Common myeloid progenitor, CD34-positive (primary cell): Measurements from ENCODE around the gene TEKT4.

ENCODE experiments used
- CTCF ChIA-PET: fragments of 350-600 bp; sonication (Branson Sonifier 250); formaldehyde crosslinking; loops from one replicate; lab custom pipeline; 2021; ENCODE audit warnings: antibody characterized with exemption; lab: Charles Lee
- POLR2A ChIA-PET: fragments of 350-600 bp; sonication (Branson Sonifier 250); formaldehyde crosslinking; loops from one replicate; lab custom pipeline; 2021; ENCODE audit warnings: antibody characterized with exemption; lab: Charles Lee
- DNase-seq, 3 donors: peaks; one replicate each; pipeline versions ENCODE4 v3.0.0 to v3.0.0-alpha.2; 2013
- H3K27ac ChIP-seq, 2 experiments: 1 replicate in 1 of 2; 2 replicates in 1 of 2; pipeline ENCODE4 v1.7.0; 2013; ENCODE audit warnings: inconsistent platforms in 2 of 2, low read length in 2 of 2, mild to moderate bottlenecking in 2 of 2, low read depth in 1 of 2, moderate library complexity in 1 of 2; ENCODE audit not compliant: severe bottlenecking in 2 of 2, insufficient read depth in 1 of 2, poor library complexity in 1 of 2
- H3K27me3 ChIP-seq, 5 experiments: replicated peaks in 2 of 5; 1 replicate in 3 of 5; 2 replicates in 2 of 5; pipeline versions ENCODE4 v1.6.1 to v1.7.0; 2013; ENCODE audit warnings: low read length in 4 of 5, mild to moderate bottlenecking in 2 of 5, moderate library complexity in 2 of 5, inconsistent platforms in 1 of 5; ENCODE audit not compliant: insufficient read depth in 5 of 5, control insufficient read depth in 4 of 5
- H3K36me3 ChIP-seq, 4 experiments: 1 replicate in 2 of 4; 2 replicates in 2 of 4; pipeline versions ENCODE4 v1.6.1 to v1.7.0; 2013; ENCODE audit warnings: low read length in 3 of 4, control low read depth in 1 of 4, mild to moderate bottlenecking in 1 of 4; ENCODE audit not compliant: control insufficient read depth in 4 of 4, insufficient read depth in 4 of 4
- H3K4me1 ChIP-seq, 4 experiments: 1 replicate in 3 of 4; 2 replicates in 1 of 4; pipeline versions ENCODE4 v1.6.1 to v1.7.1; 2013; ENCODE audit warnings: low read length in 3 of 4, mild to moderate bottlenecking in 3 of 4, control low read depth in 1 of 4, inconsistent platforms in 1 of 4, moderate library complexity in 1 of 4; ENCODE audit not compliant: control insufficient read depth in 4 of 4, insufficient read depth in 4 of 4; ENCODE audit errors: control extremely low read depth in 1 of 4
- H3K4me3 ChIP-seq, 7 experiments: 1 replicate in 4 of 7; 2 replicates in 3 of 7; pipeline versions ENCODE4 v1.5.1 to v1.7.0; 2013; ENCODE audit warnings: mild to moderate bottlenecking in 7 of 7, low read length in 6 of 7, moderate library complexity in 6 of 7, inconsistent platforms in 2 of 7, low read depth in 2 of 7, control low read depth in 1 of 7; ENCODE audit not compliant: insufficient read depth in 4 of 7, control insufficient read depth in 1 of 7; ENCODE audit errors: extremely low read depth in 1 of 7
- H3K9me3 ChIP-seq, 5 experiments: 1 replicate in 4 of 5; 2 replicates in 1 of 5; pipeline versions ENCODE4 v1.6.1 to v1.7.1; 2013; ENCODE audit warnings: low read length in 4 of 5, mild to moderate bottlenecking in 2 of 5, inconsistent platforms in 1 of 5, low read depth in 1 of 5, moderate library complexity in 1 of 5; ENCODE audit not compliant: control insufficient read depth in 4 of 5, insufficient read depth in 2 of 5; ENCODE audit errors: control extremely low read depth in 1 of 5
- WGBS: methylation state at CpG from one replicate; pipeline ENCODE4 v1.1.5; 2013; ENCODE audit not compliant: insufficient coverage; 5-methylcytosine and 5-hydroxymethylcytosine counted together

TEKT4 gene

DNA sequence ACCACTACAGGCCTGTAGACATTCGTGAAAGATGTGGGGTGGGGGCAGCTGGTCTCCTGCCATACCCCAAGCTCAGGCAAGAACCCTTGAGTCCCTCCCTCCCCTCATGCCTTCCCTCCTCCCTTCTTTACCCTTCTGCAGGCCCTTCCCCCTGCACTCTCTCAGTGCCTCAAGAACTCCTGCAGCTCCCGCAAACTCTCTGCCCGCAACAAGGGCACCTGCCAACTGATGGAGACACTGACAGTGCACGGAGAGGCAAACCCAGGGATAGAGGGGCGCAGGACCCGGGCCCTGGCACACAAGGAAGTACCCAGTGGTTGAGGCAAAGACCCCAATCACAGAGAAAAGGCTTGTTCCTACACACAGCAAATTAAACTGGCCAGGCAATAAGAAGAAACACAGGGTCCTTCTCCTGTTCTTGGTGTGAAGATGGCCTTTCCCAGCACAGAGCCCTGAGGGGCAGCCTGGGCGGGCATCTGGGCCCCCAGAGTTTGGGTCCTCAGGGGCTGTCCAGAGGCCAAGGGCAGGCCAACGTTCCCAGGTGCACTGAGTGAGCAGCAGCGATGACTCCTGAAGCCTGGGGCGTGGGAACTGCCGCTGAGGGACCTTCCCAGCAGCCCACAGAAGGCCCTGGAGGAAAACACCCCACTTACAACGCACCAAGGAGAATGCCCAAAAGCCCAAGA lies 1.6 kb downstream of the TEKT4 start:
- H3K4me1 ChIP-seq = peaks cover 0 to 4% (median 0%) of the 10 kb centered on the region in 4 experiments
- peaks cover under 1 to 54% (median 5%) of the 10 kb centered on the region in 5 experiments for H3K27me3 ChIP-seq
- H3K36me3 ChIP-seq = no peaks in the 10 kb centered on the region
- ChIA-PET CTCF (interaction anchor here (0.9 to 1.4 kb wide), 5 partner anchors 85 to 243 kb away, joined by 3 to 4 read pairs (median 3); no protein-coding TSS in a partner anchor), POLR2A (interaction anchor here (0.6 kb wide), 1 partner anchor 9 kb away, joined by 3 read pairs; no protein-coding TSS in a partner anchor)
- no peak for DNase-seq
- H3K4me3 ChIP-seq = no peak overlapping the region
- H3K27ac ChIP-seq = no peak overlapping the region
- 90% methylated on average over 7 of the region's 12 CpGs for WGBS
- H3K9me3 ChIP-seq = no peaks in the 10 kb centered on the region

DNA sequence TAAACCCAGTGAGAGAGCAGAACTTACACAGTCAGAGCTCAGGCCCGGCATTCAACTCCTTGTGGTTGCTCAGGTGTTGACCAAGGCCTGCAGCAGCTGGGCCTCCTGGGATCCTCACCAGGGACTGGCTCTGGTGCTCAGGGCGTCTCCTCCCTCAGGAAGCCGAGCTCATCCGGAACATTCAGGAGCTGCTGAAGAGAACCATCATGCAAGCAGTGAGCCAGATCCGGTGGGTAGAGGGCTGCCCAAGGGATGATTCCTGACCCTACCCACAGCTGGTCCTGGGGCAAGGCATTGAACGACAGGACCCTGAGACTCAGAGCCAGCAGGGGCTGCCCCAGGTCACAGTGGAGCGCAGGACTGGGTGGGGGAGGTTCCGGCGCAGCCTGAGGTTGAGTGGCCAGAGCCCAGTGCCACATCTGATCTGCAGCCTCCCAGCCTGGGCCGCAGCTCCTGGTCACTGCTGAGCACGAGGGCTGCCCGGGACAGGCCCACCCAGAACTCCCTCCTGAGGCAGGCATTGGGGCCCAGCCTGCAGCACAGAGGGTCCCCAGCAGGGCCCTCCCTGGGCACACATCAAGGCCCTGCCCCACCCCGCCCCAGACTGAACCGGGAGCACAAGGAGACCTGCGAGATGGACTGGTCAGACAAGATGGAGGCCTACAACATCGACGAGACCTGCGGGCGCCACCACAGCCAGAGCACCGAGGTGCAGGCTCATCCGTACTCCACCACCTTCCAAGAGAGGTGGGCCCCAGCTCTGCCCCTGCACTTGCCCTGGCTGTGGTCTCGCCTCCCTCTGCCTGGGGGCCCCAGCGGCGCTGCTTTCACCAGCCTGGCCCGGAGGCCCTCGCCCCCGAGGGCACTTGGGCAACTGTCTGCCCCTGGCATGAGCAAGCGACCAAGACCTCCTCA lies 2.4 kb downstream of the TEKT4 start:
- no peak overlapping the region for H3K4me3 ChIP-seq
- POLR2A ChIA-PET = interaction anchor here (0.6 kb wide), 1 partner anchor 9 kb away, joined by 3 read pairs; no protein-coding TSS in a partner anchor
- peaks cover 0 to 4% (median 0%) of the 10 kb centered on the region in 4 experiments for H3K4me1 ChIP-seq
- peaks cover 0 to 54% (median 5%) of the 10 kb centered on the region in 5 experiments for H3K27me3 ChIP-seq
- H3K36me3 ChIP-seq = no peaks in the 10 kb centered on the region
- no peak for DNase-seq
- H3K9me3 ChIP-seq = no peaks in the 10 kb centered on the region
- H3K27ac ChIP-seq = no peak overlapping the region
- CTCF ChIA-PET = interaction anchor here (0.8 to 1.4 kb wide), 5 partner anchors 25 to 158 kb away, joined by 3 to 4 read pairs (median 3); no protein-coding TSS in a partner anchor
- 71% methylated on average over 23 of the region's 28 CpGs for WGBS

DNA sequence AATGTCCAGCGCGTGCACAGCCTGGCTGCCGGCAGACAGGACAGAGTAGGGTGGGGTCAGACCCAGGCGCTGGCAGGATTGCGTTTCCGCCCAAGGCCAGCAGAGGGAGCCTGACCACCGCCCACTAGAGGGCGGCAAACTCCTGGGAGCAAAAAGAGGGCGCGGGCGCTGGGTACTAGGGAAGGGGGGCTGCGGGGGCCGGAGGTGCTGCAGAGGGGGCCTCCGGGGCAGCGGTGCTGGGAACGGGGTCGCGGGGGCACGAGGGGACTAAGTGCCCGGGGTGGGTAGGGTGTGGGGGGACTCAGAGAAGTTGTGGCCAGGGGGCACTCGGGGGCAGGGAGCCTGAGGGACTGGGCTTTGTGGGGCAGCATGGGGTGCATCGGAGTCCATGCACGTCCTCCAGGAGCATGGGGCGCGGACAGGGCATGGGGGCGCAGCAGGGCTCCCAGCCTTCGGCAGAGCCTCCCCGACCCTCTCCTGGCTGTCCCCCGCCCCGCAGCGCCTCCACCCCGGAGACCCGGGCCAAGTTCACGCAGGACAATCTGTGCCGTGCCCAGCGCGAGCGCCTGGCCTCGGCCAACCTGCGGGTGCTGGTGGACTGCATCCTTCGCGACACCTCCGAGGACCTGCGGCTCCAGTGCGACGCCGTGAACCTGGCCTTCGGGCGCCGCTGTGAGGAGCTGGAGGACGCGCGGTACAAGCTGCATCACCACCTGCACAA lies 3.2 kb downstream of the TEKT4 start:
- Histone ChIP-seq H3K4me1 (peaks cover 0 to 4% (median 0%) of the 10 kb centered on the region in 4 experiments), H3K9me3 (no peaks in the 10 kb centered on the region), H3K27me3 (peaks cover 0 to 48% (median 5%) of the 10 kb centered on the region in 5 experiments), H3K27ac (no peak overlapping the region), H3K36me3 (no peaks in the 10 kb centered on the region), H3K4me3 (no peak overlapping the region)
- 65% methylated on average over 38 of the region's 53 CpGs for WGBS
- POLR2A ChIA-PET = no interaction called here
- CTCF ChIA-PET = interaction anchor here (0.9 to 1.8 kb wide), 4 partner anchors 16 to 169 kb away, joined by 3 to 5 read pairs (median 4); no protein-coding TSS in a partner anchor
- DNase-seq = peak; percentile 37 to 67 (median 62)

DNA sequence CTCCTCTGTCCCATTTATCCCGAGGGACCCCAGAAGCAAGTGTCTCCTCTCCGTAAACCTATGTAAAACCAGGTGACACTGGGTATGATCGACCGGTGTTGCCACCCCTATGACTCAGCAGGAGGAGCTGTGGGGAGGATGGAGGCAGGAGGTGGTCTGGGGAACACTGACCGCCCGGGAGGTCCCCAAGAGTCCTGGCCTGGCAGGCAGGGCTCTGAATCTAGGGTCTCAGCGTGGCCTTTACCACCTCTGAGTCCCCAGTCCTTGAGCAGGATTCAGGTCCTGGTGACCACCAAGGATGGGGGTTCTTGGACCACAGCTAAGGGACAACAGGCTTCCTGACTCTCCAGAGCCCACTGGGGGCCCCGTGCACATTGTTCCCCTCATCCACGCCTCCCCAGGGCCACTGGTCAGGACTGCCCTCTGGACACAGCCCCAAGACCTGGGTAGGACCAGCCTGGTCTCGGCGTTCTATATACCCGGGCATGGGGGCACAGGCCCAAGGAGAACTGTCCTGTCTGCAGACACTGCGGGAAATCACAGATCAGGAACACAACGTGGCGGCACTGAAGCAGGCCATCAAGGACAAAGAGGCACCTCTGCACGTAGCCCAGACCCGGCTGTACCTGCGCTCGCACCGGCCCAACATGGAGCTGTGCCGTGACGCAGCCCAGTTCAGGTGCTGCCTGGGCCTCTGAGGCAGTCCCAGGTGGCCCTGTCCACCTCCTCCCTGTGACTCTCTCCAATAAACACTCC lies 4.0 kb downstream of the TEKT4 start:
- no peak for DNase-seq
- ChIA-PET POLR2A (no interaction called here), CTCF (interaction anchor here (0.9 to 1.8 kb wide), 4 partner anchors 12 to 168 kb away, joined by 3 to 5 read pairs (median 4); no protein-coding TSS in a partner anchor)
- Histone ChIP-seq H3K27ac (no peak overlapping the region), H3K4me1 (peaks cover 0 to 4% (median 0%) of the 10 kb centered on the region in 4 experiments), H3K27me3 (peaks cover 0 to 48% (median 5%) of the 10 kb centered on the region in 5 experiments), H3K4me3 (no peak overlapping the region), H3K36me3 (no peaks in the 10 kb centered on the region), H3K9me3 (no peaks in the 10 kb centered on the region)
- WGBS = 94% methylated on average over 22 of the region's 22 CpGs

DNA sequence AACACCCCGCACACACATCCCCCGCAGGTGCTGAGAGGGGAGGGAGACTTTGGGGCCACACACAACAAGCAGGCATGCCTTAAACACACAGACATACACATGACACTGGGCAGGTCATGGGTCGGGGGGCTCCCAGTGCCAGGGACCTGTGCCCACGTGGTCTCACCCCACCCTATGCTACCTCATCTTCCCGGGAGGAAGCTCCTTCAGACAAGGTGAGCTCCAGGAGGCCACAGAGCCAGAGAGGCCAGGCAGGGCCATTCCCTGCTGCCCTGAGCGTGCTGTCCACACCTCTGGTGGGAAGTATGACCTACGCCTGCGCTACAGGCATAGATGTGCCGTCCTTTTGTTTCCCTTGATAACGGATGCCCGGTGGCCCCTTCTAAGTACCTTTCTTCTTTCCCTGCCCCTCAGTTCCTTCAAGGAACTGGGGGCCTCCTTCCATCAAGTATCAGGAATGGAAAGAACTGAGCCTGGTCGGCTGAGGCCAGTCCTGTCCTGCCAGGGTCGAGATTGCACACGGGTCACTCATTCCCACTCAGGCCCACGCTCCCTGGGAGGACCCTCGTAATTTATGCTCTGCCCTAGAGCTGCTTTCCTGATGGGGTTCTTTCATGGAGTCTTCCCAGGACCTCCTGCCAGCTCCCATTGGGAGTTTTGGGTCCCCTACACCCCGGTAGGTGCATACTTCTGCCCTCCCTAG lies 4.7 kb downstream of the TEKT4 start:
- no peak for DNase-seq
- CTCF ChIA-PET = interaction anchor here (1.4 to 1.8 kb wide), 3 partner anchors 11 to 168 kb away, joined by 4 to 5 read pairs (median 5); no protein-coding TSS in a partner anchor

More for the DNA sequence above, 4.7 kb downstream of the TEKT4 start:
- WGBS = 79% methylated on average over 12 of the region's 17 CpGs
- POLR2A ChIA-PET = no interaction called here
- no peaks in the 10 kb centered on the region for H3K9me3 ChIP-seq
- H3K4me3 ChIP-seq = no peak overlapping the region
- peaks cover 0 to 43% (median 5%) of the 10 kb centered on the region in 5 experiments for H3K27me3 ChIP-seq
- H3K36me3 ChIP-seq = no peaks in the 10 kb centered on the region
- H3K4me1 ChIP-seq = peaks cover 0 to 4% (median 0%) of the 10 kb centered on the region in 4 experiments
- no peak overlapping the region for H3K27ac ChIP-seq
